SK-N-SH (cell line): Measurements from ENCODE around the gene RIT1.

ENCODE experiments used
- POLR2AphosphoS5 ChIP-seq: IDR thresholded peaks from 2 replicates; pipeline ENCODE4 v1.6.1; 2012; ENCODE audit warnings: low read depth, low read length
- TF ChIP-seq, protein P1 (sequence below): fragments of 200-600 bp; sonication (generic); IDR thresholded peaks from 2 replicates; pipeline ENCODE4 v1.6.1; 2017; ENCODE audit warnings: antibody characterized with exemption, mild to moderate bottlenecking, moderate library complexity
- TF ChIP-seq, protein P2 (sequence below): IDR thresholded peaks from 2 replicates; pipeline ENCODE4 v1.6.1; 2012; ENCODE audit warnings: mild to moderate bottlenecking, low read depth, low read length, moderate library complexity

DNA sequence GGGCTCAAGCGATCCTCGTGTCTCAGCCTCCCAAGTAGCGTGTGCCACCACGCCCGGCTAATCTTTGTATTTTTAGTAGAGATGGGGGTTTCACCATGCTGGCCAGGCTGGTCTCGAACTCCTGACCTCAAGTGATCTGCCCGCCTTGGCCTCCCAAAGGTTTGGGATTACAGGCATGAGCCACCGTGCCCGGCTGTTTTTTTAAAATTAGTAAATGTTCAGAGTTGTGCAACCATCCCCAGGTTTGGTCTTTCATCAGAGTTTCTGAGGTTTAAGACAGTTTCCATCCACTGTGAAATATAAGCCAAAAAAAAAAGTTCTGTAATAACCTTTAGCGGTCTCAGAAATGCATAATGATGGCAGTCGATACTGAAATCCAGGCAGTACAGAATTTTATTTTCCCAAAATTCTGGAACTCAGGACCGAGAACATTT lies 52.3 kb downstream of the RIT1 start:
- TF ChIP-seq, protein P1, sequence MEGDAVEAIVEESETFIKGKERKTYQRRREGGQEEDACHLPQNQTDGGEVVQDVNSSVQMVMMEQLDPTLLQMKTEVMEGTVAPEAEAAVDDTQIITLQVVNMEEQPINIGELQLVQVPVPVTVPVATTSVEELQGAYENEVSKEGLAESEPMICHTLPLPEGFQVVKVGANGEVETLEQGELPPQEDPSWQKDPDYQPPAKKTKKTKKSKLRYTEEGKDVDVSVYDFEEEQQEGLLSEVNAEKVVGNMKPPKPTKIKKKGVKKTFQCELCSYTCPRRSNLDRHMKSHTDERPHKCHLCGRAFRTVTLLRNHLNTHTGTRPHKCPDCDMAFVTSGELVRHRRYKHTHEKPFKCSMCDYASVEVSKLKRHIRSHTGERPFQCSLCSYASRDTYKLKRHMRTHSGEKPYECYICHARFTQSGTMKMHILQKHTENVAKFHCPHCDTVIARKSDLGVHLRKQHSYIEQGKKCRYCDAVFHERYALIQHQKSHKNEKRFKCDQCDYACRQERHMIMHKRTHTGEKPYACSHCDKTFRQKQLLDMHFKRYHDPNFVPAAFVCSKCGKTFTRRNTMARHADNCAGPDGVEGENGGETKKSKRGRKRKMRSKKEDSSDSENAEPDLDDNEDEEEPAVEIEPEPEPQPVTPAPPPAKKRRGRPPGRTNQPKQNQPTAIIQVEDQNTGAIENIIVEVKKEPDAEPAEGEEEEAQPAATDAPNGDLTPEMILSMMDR: no peak
- TF ChIP-seq, protein P2, sequence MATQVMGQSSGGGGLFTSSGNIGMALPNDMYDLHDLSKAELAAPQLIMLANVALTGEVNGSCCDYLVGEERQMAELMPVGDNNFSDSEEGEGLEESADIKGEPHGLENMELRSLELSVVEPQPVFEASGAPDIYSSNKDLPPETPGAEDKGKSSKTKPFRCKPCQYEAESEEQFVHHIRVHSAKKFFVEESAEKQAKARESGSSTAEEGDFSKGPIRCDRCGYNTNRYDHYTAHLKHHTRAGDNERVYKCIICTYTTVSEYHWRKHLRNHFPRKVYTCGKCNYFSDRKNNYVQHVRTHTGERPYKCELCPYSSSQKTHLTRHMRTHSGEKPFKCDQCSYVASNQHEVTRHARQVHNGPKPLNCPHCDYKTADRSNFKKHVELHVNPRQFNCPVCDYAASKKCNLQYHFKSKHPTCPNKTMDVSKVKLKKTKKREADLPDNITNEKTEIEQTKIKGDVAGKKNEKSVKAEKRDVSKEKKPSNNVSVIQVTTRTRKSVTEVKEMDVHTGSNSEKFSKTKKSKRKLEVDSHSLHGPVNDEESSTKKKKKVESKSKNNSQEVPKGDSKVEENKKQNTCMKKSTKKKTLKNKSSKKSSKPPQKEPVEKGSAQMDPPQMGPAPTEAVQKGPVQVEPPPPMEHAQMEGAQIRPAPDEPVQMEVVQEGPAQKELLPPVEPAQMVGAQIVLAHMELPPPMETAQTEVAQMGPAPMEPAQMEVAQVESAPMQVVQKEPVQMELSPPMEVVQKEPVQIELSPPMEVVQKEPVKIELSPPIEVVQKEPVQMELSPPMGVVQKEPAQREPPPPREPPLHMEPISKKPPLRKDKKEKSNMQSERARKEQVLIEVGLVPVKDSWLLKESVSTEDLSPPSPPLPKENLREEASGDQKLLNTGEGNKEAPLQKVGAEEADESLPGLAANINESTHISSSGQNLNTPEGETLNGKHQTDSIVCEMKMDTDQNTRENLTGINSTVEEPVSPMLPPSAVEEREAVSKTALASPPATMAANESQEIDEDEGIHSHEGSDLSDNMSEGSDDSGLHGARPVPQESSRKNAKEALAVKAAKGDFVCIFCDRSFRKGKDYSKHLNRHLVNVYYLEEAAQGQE: no peak
- TF ChIP-seq POLR2AphosphoS5: no peak
